Activated CD4-positive, alpha-beta T cell treated with anti-CD3 and anti-CD28 coated beads for 4 hours (primary cell): Measurements from ENCODE around the gene FAM53B.

Experiments used
- DNase-seq, 2 donors: peaks; one replicate each; pipeline ENCODE4 v3.0.0-alpha.2; 2020

Gene FAM53B

DNA sequence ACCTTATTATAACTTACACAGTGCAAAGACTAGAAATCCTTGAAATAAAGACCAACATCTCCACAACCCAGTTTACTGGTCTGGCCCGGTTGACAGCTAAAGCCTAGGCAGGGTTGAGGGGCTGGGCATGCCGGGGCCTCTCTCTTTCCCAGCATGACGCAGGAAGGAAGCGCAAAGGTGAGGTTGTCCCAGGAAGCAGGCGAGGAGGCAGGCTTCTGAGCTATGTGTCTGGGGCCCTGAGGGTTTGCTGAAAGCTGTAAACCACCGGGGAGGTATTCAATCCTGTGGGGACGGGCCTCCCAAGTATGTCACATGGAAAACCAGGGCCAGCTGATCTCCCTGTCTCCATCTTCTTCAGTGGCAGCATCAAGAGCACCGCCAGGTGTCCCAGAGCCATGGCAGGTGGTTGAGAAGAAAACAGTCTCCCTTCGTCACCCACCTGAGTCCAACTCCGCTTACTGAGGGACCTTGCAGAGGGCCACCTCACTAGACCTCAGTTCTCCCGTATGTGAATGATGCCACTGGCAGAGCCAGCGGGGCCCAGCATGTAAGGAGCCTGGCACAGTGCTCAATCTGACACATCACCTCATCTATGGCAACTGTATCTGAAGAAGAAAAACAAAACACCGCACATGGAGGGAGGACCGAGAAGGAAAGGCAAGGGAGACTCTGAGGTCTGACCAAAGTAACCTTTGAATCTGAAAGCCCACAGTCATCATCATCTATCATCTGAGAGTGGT is 49.5 kb downstream of the FAM53B start:
- DNase-seq = no peak

DNA sequence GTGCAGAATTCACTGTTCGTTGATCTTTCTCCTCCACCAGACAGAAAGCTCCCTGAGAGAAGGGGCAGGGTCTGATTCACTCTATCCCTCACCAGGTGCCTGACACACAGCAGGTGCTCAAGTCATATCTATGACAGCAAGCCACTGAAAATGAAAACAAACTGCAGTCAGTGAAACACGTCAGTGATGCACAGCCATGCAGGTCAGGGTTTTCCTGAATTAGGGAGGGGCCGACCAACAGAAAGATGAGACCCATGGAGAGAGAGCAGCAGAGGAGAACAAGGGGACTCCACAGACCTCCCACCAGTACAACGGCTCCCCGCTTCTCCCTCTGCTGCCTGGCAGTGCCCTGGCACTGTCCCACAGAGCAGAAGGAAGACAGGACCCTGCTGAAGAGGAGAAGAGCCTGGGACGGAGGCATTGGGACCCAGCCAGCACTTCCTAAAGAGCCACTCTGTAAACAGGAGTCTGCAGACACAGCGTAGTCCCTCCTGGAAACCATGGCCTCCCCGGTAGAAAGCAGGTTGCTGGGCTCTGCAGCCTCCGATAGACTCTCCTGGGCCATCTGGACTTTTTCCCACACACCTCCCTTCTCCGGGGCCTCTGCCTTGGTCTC is 50.3 kb downstream of the FAM53B start:
- no peak for DNase-seq

DNA sequence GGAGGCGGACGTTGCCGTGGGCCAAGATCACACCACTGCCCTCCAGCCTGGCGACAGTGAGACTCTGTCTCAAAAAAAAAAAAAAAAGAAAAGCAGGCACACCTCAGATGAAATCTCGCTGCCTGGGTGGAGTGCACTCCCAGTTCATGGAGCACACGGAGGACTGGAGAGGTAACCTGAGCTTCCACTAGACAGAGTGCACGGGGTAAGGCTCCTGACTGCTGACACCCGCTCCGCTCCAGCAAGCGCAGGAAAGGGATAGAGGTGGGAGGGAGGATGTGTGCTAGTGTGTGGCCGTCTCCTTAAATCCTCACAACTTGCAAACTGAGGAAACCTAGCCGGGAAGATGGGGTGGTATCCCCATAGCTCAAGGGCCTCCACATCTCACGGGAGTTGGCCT is 50.8 kb downstream of the FAM53B start:
- DNase-seq = no peak

DNA sequence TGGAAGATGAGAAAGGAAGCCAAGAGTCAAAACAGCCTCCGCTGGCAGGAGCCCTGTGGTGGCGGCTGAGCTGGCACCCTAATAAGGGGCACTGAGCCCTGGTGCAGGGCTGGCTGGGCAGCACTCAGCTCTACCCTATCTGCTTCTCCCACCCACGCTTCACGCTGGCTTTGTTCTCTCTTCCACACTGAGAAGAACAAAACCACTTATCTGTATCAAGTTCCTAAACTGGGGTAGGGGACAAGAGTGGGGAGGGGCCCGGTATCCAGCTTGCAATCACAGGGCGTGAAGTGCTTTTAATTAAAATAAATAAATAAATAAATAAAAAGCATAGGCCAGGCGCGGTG is 52.1 kb downstream of the FAM53B start:
- no peak for DNase-seq

DNA sequence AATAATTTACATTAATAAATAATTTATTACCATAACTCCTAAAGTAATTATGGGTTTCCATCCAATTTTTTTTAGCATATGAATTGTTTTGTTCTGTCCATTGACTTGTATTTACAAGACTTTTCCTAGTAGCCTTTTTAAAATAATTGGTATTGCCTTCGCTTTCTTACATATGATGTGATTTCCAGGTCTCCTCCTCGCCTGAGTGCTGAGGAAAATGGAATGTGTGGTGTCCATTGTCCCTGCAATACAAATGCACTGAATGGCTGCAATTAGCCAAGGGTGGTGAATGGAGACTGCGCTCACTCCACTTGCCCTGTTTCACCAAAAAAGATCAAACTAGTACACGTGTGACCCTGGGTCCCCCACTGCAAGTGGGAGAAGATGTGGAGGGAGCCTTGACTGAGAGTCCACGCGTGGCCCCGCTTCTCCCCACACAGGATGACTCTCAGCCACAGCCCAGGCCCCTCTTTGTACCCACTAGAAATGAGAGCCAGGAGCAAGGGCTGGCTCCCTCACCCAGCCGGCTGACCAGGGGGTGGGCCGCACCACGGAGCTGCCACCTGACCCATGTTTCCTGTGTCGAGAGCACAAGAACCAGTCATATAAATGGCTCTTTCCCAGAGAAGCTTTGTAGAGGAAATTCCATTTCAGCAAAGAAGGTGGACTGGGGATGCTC is 52.6 kb downstream of the FAM53B start:
- no peak for DNase-seq

DNA sequence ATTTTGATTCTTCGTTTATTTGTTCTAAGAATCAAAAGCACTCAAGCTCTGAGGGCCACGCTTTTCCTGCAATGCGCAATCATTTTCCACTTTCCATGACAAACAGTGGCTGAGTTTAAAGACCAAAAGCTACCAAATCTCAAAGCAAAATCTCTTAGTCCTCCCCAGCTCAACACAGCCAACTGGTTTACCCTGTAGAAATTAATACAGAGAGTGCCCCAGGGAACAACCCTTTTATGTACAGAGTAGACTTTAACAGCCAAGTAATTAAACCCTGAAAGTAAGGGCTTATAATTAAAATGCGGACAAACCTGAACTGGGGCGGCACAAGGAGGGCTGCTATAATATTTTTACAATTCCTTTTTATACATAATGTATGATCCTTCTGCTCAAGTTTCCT is 53.2 kb downstream of the FAM53B start:
- no peak for DNase-seq

DNA sequence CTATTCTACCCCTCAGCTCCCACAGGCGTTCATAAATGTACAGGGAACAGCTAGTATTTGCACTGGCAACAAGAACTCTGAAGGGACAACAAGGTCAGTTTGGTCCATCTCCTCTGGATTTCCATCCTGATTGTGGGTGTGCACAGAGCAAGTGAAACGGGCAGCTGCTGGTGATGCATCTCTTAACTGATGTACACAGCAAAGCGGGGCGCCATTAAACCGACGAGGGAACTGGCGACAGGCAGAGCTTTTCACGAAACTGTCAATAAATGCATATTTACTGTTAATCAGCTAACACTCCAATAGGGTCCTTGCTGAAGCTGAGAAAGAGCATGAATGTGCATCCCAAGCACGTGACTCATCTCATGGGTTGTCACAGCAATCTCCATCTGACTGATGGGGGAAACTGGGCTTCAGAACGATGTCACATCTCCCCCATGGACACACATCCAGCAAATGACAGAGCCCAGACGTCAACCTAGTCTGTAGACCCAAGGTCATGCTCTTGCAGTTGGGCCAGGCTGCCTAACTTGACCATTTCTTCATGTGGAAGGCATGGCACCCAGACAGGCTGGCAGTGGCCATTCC is 54.2 kb downstream of the FAM53B start:
- no peak for DNase-seq

DNA sequence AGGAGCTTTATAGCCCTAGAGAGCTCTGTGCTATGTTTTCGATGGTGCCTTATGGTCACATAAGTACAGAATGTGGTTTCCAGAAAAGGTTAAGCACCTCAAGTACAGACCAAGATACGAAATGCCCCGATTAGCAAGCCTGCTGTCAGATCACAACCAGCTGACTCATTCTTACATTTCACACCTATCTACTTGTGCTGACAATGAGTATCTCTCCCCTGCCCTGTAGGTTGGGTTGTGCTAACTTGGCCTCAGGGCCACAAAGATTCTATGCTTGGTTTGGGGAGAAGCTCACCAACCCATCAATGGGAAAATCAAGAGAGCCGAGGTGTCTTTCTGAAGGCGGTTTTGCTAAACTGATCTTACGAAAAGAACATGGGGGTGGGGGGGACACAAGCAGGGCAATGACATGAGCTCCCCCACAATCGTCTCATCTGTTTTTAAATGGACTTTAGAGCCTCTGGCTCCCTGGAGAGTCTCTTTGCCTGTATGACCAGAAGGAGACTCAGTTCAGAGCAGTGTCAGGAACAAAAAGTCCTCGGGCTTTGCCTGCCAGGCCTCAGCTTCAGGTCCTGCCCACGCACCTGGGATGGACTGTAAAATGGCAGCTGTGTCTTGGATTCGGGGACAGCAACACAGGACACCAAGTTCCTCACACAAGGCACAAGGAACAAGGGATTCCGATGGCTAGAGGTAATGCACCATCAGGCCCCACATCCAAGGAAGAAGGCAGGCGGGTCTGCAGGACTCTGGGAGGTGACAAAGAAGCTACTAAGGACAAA is 55.1 kb downstream of the FAM53B start:
- peak; percentile 40 to 54 for DNase-seq

DNA sequence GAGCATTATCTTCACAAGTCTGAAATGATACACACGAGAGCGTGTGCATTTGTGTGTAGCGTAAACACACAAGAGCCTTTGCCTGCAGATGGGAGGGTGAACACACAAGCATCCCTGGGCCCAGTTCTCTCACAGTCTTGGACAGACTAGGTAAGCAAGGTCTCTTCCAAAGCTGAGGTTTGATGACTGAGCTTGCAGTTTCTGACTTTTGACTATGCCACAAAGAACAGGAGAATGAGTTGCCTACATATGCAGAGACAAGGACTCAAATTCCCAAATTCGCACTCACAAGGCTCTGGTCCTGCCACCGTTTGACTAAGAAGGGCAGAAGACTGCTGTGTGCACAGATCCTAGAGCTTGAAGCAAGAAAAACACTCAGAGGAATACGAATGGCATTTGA is 55.8 kb downstream of the FAM53B start:
- DNase-seq = no peak

DNA sequence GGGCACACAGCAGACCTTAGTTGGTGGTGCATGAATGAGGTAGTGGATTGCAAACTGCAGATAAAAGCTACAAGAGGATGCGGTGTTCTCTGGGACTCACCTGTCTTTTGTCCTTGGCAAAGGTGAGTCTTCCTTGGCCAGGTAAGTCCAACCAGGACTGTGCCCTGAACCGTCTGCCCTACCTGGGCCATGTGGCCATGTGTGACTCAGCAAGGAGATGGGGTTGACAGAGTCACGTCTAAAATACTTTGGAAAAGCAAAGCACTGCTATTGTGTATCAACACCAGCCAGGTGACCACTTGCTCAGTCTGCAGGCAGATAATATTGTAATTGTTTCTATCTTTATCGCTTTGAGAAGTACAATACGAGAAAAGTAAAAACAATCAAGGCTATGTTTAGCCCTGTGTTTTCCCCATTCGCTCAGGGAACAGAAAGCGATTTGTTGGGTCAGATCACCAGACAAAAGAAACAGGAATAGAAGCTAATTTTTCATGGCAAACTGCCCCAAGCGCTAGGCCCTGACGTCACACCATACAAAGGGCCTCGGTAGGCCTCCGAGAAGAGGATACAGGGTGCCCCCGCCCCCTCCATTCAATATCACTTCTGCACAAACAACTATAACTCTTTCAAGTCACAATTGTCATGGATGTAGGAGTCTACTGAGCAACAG is 57.3 kb downstream of the FAM53B start:
- DNase-seq = no peak

DNA sequence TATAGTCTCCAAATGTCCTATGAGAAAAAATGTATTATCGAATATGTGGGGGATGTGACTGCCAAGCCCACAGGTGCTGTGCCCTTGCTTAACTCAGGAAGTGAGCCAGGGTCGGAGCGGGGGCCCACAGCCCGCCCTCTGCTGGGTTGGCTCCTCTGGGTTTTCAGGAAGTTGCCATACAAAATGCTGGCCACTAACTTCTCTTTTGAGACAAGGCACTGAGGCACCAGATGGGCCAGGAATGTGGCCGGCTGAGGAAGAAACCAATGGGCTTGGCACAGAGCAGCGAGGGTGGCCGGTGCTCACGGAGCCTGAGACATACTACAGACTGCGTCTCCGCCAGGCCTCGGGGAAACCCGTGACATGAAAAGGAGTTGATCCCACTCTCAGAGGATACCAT is 58.9 kb downstream of the FAM53B start:
- no peak for DNase-seq

DNA sequence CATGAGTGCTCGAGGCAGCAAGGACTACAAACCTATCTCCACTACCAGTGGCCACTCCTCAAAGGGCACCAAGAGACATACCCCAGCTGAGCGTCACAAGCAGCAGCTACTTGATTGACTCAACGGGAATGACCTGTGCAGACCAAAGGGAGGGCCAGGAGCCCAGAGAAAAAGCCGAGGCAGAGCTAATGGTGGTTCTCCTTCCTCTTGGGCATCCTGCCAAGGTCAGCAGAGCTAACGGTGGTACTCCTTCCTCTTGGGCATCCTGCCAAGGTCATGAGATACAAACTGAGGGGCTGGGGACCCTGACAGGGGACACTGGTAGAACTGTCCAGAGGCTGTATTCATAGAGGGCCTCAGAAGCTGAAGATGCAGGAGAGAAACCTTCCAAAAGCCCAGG is 60.4 kb downstream of the FAM53B start:
- DNase-seq = no peak

DNA sequence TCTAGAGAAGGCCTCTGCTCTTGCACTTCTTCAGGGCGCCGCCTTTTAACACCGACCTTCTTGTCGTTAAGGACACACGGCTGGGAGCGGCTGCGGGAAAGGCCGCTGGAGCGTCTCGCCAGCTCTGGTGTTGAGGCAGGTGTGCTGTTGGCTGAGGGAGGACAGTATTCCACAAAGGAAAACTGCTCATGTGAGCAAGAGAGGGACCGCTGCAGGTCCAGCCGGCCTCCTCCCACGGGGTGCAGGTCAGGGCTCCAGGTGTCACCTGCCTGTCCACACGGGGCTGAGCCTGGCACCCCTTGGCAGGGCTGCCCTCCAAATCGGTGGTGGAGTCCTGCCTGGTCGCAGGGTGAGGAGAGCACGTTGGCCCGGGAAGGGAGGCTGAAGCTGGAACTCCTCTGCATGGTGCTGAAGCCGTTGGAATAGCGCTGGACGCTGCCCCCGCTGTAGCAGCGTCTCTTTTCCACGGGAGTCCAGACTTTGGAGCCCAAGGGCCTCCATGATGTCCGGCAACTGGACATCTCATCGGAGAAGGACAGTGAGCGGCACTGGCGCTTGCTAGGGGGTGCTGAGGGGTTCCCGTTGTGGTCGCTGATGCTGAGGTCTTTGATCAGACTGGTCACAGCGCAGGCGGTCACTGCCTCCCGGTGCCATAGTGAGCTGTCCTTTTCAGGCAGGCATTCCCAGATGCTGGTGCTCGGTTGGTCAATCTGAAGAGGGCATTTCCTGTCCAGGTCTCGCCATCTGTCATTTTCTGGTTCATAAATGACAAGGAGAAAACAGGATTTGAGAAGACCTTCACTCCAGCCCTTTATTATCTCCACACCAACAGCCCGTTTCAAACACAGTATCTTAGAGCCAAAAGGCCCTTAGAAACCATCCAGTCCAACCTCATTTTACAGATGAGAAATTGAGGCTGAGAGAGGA is 62.3 kb downstream of the FAM53B start:
- DNase-seq = no peak

DNA sequence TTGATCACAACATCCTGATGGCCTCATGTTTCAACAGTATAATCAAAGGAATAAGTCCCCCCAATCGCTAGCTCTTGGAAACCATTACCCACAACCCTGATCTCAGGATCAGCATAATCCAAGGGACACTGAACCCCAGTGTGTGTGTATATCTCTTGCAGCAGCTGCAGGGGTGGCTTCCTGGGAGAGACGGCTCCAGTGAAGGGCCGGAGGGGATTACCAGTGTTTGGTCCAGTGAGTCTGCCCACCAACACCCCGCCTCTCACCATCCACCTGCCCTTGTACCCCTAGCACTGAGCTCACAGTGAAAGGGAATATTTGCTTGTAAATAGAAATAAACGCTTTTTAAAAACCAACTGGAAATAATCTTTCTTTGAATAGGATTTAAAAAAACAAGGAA is 63.1 kb downstream of the FAM53B start:
- DNase-seq = no peak

DNA sequence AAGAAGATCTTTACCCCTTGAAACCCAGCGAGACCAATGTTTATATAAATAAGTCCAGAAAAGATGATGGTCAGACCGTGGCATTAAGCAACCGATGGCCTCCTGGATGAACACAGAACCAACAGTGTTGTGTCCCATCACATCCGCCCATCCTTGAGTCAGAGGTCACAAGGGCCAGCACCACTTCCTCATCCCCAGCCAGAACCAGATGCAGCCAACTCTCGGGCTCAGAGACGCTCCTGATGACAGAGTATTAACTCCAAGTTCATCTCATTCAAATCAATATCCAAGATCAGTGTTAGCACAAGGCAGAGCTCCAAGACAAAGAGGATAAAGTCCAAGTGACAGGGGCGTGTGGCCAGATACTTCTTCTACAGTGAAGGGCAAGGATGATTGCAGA is 63.5 kb downstream of the FAM53B start:
- no peak for DNase-seq

DNA sequence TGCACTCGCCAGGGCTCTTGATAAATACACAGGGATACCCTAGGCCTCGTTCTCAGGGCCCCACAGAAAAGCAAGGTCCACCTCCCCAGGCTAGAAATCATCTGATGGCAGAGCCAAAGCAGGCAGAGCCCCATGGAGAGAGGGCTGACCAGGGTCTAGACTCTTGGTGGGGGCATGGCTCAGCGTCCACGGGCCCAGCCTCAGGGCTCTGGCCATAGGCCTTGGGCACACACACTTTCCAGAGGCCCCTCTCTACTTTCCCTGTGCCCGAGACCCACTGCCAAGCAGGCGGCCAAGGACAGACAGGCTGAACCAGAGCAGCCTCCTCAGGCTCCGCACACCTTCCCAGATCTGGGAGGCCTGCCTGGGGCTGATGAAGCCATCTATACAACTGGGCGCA is 64.8 kb downstream of the FAM53B start:
- DNase-seq = no peak

DNA sequence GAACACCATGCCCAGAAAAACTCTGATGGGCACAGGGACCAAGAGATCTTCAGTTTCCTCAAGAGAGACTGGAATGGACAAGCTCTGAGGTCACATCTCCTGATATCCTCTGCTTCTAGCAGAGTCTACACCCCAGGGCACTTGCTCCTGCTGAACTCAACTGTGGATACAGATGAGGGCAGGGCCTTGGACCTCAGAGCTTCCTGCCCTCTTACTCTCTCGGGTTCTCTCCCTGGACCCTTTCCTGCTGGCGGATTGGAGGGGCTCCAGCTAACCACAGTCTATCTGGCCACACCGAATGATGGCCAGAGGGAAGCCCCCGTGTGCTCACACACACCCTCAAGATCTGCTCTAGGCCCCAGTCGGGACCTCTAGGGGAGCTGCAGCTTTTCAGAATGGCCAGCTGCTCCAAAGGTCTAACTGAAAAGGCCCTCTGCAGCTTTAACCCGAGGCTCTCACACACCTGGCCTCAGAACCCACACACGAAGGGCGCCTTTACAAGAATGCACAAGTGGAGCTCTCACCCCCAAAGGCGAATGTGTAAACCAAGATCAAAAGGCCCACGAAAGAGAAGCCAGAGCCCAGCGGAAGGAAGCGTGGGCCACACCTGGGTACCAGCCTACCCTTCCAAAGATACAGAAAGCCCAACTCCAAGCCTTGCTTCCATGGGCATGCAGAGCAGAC is 65.5 kb downstream of the FAM53B start:
- DNase-seq = peak; percentile 40 to 54

DNA sequence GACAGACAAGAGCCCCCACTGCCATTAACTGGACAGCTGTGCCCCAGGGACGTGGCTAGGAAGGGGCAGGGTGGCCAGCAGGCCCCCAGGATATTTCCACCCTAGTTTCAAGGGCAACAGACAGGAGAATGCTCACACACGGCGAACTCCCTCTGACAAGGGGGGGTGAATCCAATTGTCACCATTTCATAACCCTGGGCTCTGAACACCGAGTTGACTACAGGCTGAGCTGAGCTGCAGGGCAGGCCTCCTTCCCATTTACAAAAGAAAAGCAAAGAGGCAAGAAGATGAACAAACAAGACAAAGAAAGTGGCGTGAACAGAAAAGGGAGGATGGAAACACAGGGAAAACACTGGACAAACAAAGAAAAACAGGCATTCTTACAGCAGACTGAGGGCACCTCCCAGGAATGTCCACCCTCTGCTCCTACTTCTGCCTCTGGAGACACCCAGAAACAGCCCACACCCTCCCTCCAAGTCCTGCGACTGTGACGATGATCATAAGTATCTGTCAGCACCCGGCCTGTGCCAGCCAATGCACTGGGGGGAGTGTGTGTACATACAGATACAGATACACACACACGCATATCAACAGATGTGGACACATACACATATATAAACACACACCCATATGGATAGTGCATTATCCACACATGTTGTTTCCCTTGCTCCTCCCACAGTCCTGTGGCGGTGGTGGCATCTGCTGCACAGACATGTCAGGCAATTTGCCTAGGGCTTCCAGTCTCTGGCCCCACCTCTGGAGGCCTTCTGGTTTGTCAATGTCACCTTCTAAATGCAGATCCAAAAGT is 66.2 kb downstream of the FAM53B start:
- DNase-seq = no peak

DNA sequence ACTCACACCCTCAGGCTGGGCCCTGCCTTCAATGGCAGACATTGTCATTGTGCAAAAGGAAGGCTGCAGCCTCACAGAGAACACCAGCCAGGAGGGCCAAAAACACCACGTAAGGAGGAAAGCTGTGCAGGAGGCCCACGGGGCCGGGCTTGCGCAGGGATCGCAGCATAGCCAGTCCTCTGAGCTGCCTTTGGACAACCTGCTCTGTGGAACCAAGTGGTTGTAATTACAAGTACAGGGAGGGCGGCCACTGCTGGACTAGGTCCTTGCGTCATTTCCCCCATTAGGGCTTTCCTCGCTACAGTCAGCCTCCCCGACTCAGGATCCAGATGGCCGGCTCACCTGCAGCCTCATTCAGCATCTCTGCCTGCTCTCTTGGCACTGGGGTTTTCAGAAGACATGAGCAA is 66.9 kb downstream of the FAM53B start:
- DNase-seq = no peak
